HepG2 (cell line): Measurements from ENCODE around the gene GNA14.

Source experiments
- ATF6 ChIP-seq: sonication (generic); formaldehyde crosslinking; conservative IDR thresholded peaks from 2 replicates; pipeline ENCODE4 v1.4.0; 2020; ENCODE audit warnings: missing genetic modification reagents
- CC2D1A ChIP-seq: sonication (generic); formaldehyde crosslinking; IDR thresholded peaks from 2 replicates; pipeline ENCODE4 v1.8.1; 2023; ENCODE audit warnings: mild to moderate bottlenecking, missing genetic modification reagents
- CTCF ChIP-seq: sonication (generic); formaldehyde crosslinking; IDR thresholded peaks from 2 replicates; pipeline ENCODE4 v1.5.0; 2020; ENCODE audit warnings: mild to moderate bottlenecking, missing genetic modification reagents, moderate library complexity
- DR1 ChIP-seq: sonication (generic); formaldehyde crosslinking; IDR thresholded peaks from 2 replicates; pipeline ENCODE4 v1.8.0; 2021; ENCODE audit warnings: mild to moderate bottlenecking, missing genetic modification reagents, inconsistent platforms
- HOMEZ ChIP-seq: IDR thresholded peaks from 2 replicates; pipeline ENCODE4 v1.6.1; 2016; ENCODE audit warnings: low read depth
- SETDB1 ChIP-seq: sonication (generic); formaldehyde crosslinking; IDR thresholded peaks from 2 replicates; pipeline ENCODE4 v1.5.1; 2020; ENCODE audit warnings: missing genetic modification reagents, mild to moderate bottlenecking, borderline replicate concordance
- SP5 ChIP-seq: IDR thresholded peaks from 2 replicates; pipeline ENCODE4 v1.6.1; 2016; ENCODE audit warnings: low read depth, borderline replicate concordance
- ZNF597 ChIP-seq: sonication (generic); formaldehyde crosslinking; IDR thresholded peaks from 2 replicates; pipeline ENCODE4 v1.5.0; 2020; ENCODE audit warnings: missing genetic modification reagents

DNA sequence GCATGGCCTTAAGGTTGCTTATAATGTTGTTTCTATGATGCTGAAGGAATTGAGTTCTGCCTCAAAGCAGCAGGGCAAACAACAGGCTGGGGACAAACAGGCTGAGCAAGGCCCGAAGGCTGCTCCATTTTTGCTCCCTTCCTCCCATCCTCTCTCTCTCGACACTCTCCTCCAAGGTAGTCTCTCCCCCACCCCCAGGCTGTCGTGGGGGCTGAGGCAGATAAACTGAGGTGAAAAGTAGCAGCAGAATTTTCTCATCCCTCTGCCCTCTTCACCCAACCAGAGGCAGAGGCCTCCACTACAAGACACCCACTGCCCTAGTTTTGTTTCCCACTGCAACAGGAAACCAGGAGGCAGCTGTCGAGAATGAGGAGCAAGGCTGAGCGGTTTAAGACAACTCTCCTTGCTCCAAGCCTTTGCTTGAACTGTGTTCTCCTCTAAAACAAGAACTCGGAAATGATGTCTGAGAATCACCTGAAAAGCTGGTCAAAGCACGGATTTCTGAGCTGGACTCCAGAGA, 13.5 kb upstream of the GNA14 start:
- TF ChIP-seq CTCF (CRISPR knock-in tag) (no peak), SETDB1 (CRISPR knock-in tag) (no peak), SP5 (no peak), HOMEZ (no peak), ZNF597 (CRISPR knock-in tag) (no peak), DR1 (CRISPR knock-in tag) (no peak), ATF6 (no peak), CC2D1A (CRISPR knock-in tag) (no peak)
